HG02870 (cell line): ENCODE measurements around the gene PIP4K2C.
"Not testable (repeated sequence)": the region's sequence is repeated elsewhere in the genome, so short reads cannot be mapped to it uniquely, and the experiment has no call there.

Source experiments
- ATAC-seq: cut with Tn5 transposase; IDR thresholded peaks from one replicate; pipeline ENCODE4 v1.9.1; 2021; ENCODE audit warnings: mild to moderate bottlenecking, moderate library complexity; ENCODE audit not compliant: unreplicated experiment

The PIP4K2C gene

DNA sequence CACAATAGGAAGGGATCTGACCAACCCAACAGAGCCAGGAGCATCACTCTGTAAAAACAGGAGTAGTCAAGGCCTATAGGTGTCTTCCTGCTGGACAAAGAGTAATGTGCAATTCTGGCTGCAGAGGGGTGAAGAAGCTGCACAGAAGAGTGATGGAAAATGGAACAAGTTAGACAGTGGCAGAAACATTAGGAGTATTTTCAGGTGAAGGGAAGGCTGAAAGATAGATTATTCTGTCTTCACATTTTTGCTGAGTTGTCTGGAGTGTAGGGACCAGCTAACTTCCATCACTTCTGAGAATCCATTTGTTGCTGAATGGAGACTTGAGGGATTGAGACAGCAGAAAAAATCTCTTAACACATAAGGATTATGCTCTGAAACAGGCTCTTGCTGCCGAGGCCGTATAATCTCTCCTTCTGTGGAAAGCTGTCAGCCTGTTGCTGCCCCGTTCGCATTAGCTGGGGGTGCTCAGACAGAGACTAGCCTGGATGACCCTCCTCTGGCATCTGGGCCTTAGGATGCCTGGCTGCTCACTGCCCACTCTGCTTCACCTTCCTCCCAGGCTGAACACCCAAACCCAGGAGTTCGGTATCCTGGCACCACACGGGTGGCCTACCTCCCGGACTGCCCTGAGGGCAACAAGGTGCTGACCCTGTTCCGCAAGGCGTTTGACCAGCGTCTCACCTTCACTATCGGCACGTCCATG, 17.1 kb downstream of the PIP4K2C start:
- no peak for ATAC-seq

- no peak for ATAC-seq
Observed at GRCh38 chr12:57609101-57609780, 18.2 kb downstream of the PIP4K2C start.

DNA sequence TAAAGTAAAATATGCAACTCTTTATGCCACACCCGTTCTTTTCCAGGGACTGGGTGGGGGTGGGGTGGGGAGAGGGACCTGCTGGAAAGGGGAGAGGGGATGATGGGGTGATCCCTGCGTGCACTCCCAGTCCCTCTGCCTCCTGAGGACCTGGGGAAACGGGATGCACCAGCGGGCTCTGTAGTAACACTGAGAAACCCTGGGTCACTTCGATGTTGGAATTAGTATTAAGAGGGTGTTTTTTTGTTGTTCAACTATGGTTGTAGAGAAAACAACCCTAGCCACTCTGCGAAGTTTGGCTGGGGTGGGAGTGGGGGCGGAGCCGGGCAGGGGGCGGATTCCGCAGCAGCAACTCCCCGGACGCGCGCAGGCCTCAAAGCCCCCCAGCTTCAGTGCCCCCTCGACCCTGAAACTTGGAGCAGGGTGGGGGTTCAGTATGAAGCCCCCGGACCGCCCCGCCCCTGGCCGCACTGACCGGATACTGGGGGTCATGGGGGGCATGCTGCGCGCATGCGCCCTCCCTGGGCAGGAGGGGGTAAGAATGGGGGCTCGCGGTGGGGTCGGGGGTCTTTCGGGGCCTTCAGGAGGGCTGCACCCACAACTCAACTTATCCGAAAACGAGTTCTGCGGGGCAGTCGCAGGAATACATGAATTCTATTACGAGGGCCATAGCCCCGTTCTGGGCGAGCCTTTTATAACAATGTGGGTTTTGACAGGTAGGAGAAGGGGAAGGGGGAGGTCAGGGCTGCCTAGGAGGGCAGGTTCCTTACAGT, 19.0 kb downstream of the PIP4K2C start:
- no peak for ATAC-seq

DNA sequence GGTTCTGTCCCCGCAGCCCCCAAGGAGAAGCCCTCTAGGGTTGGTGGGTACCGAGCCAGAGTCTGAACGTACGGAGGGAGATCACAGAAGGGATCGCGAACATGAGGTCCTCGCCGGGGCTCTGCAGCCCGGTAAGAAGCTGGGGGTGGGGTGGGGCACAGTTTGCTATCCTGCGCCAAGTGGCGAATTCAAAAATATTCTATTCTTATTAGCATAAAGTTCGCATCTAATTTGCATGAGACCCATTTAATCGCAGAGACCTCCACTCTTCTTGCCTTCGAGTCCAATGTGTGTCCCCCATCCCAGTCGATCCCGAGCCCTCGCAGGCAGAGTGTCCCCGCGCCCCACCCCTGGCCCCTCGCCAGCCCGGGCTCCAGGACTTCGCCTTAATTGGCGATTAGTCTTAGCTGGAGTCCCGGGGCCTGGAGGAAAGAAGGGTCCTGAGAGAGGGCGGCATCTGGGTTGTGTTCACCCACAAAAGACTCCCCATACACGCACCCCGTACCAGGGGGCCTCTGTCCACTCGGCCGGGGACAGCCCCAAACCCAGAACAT, 19.6 kb downstream of the PIP4K2C start:
- ATAC-seq: no peak

GRCh38 chr12:57611108-57611826, 20.3 kb downstream of the PIP4K2C start, which contains the start of gene ARHGEF25:
Gene ARHGEF25 (plus strand): TSS chr12:57611435. CDS start chr12:57611895, 460 bp downstream.
- ATAC-seq: peak; percentile 36

- no peak for ATAC-seq
Observed at GRCh38 chr12:57611827-57612710, 21.1 kb downstream of the PIP4K2C start.

DNA sequence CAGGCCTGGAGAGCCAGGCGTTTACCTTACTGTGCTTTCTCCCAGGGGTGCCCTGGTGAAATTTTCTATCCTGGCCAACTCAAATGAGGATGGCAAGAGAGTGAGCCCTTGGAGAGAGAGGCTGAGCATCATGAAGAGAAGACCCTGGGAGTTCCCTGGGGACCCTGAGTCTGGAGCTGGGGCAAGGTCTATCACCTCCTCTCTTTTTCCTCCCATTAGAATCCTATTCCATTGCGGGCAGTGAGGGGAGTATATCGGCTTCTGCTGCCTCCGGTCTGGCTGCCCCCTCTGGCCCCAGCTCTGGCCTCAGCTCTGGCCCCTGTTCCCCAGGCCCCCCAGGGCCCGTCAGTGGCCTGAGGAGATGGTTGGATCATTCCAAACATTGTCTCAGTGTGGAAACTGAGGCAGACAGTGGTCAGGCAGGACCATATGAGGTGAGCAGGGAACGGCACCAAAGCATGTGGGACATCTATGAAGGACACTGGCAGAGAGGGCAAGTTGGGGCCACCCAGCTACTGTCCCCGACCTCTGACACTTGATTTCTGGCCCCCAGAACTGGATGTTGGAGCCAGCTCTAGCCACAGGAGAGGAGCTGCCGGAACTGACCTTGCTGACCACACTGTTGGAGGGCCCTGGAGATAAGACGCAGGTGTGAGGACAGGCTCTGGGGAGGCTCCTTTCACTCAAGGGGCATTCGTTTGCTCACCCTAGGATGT, 21.9 kb downstream of the PIP4K2C start:
- no peak for ATAC-seq

GRCh38 chr12:57613427-57614109, 22.6 kb downstream of the PIP4K2C start:
- no peak for ATAC-seq

DNA sequence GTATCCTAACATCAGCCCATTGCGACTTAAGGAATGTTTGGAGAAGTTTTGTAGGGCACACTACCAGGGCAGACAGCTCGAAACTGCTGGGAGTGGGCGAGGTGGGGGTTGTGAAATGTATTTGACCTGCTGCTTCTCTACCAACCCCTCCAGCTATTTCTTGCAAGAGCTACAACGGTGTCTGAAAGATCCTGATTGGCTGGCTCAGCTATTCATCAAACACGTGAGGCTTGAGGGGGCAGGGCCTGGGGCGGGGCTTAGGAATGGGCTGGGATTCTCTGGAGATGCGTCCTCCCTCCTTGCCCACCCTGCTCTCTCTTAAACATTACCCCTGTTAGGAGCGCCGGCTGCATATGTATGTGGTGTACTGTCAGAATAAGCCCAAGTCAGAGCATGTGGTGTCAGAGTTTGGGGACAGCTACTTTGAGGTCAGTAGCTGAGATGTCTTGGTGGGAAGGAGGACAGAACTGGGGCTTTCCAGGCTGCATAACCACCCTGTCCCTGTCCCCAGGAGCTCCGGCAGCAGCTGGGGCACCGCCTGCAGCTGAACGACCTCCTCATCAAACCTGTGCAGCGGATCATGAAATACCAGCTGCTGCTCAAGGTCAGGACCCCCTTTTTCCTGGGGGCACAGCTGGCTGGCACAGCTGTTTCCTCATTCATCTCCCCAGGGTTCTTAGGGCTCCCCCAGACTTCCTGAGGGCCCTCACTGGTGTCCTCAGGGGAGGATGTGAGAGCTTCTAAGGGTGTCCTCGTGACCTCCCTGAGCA, 23.4 kb downstream of the PIP4K2C start:
- peak; percentile 55 for ATAC-seq

GRCh38 chr12:57614948-57615500, 24.0 kb downstream of the PIP4K2C start:
- ATAC-seq: no peak

- ATAC-seq: no peak
Observed at GRCh38 chr12:57615637-57616036, 24.6 kb downstream of the PIP4K2C start.

DNA sequence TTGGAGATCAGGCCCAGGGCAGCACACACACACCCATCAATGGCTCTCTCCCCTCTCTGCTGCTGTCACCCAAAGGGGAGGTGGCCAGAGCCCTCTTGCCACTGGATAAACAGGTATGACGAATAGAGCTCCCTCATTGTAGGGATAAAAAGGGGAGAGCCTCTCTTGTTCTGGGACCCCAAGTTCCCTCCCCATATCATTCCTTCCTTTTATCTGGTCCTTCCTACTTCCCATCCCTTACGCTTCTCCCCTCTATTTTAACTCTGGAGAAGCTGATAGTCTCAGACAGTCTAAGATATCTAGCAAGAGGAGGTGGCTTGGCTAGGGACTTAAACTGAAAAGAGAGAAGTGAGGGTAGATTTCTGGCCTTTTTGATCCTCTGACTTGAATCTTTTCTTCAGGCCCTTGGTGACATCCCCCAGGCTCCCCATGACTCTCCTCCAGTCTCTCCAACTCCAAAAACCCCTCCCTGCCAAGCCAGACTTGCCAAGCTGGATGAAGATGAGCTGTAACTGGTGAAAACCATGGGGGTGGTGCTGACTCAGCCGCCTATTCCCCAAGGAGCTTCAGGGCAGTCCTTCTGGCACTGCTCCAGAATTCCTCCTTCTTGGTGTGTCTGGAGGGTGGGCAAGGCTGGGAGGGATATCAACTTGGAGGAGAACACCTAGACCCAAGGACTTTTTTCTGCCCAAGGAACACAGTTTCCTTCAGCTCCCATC, 25.6 kb downstream of the PIP4K2C start:
- ATAC-seq: no peak

DNA sequence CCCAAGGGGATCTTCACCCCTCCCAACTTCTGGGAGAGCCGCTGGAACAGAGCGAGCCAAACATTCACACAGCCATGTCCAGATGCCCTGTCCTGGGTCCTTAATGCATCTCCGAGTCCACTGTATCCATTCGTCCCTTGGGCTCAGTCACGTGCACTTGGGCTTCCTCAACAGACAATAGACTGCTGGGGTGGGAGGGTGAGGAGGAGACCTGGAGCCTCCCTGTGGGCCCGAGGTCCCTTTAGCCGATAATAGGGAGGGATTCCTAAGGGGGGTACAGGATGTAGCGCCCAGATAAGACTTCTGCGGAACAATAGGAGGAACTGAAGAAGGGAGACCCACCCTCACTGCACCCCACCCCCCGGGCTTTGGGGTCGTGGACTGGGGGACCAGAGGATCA, 26.9 kb downstream of the PIP4K2C start:
- no peak for ATAC-seq

- ATAC-seq: not testable (repeated sequence)
Observed at GRCh38 chr12:57618431-57618830, 27.4 kb downstream of the PIP4K2C start.

DNA sequence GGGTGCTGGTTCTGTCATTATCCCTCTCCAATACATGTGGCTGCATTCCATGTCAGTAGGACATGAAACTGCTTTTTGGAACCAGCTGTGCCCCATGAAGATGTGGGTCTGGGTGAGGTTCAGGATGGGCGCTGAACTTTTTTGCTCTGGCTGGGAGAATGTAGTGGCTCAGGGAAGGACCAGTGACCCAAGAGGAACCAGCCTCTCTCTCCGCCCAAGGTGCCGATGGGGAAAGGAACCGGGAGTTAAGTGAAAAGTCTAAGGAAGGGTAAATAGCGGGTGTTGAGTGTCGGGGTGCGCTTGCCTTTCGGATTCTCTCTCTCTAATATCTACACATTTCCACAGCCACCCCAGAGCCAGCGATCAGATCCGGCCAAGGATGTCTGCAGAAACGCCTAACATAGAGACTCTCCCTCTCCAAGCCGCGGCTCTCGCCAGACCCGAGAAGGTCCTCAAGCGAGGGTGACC, 28.0 kb downstream of the PIP4K2C start:
- ATAC-seq: no peak

- no peak for ATAC-seq
Observed at GRCh38 chr12:57619434-57620244, 28.6 kb downstream of the PIP4K2C start.
